Measurements from ENCODE around the gene TMEM54.

Gene TMEM54

GRCh38 chr1:32890516-32891240 lies 10.5 kb downstream of the TMEM54 start:
- H3K4me3 ChIP-seq (ENCODE audit: low read depth, low read length): no peak overlapping the region
- TF ChIP-seq CTCF (IDR thresholded peaks at IDR 0.05; ENCODE audit: borderline replicate concordance, insufficient read depth, low read depth, low read length): no peak

- H3K4me3 ChIP-seq (ENCODE audit: low read depth, low read length): no peak overlapping the region
- no peak for TF ChIP-seq CTCF (IDR thresholded peaks at IDR 0.05; ENCODE audit: borderline replicate concordance, insufficient read depth, low read depth, low read length)
Observed at GRCh38 chr1:32889731-32890278, 11.4 kb downstream of the TMEM54 start.

GRCh38 chr1:32888677-32889420 lies 12.3 kb downstream of the TMEM54 start:
- no peak for TF ChIP-seq CTCF (IDR thresholded peaks at IDR 0.05; ENCODE audit: borderline replicate concordance, insufficient read depth, low read depth, low read length)
- no peak overlapping the region for H3K4me3 ChIP-seq (ENCODE audit: low read depth, low read length)

- no peak overlapping the region for H3K4me3 ChIP-seq (ENCODE audit: low read depth, low read length)
- TF ChIP-seq CTCF (IDR thresholded peaks at IDR 0.05; ENCODE audit: borderline replicate concordance, insufficient read depth, low read depth, low read length): no peak
Observed at GRCh38 chr1:32888134-32888533, 13.1 kb downstream of the TMEM54 start.

- TF ChIP-seq CTCF (IDR thresholded peaks at IDR 0.05; ENCODE audit: borderline replicate concordance, insufficient read depth, low read depth, low read length): no peak
- H3K4me3 ChIP-seq (ENCODE audit: low read depth, low read length): no peak overlapping the region
Observed at GRCh38 chr1:32887623-32888022, 13.6 kb downstream of the TMEM54 start.

- TF ChIP-seq CTCF (IDR thresholded peaks at IDR 0.05; ENCODE audit: borderline replicate concordance, insufficient read depth, low read depth, low read length): no peak
Observed at GRCh38 chr1:32886828-32887414, 14.3 kb downstream of the TMEM54 start.

More at GRCh38 chr1:32886828-32887414, 14.3 kb downstream of the TMEM54 start:
- H3K4me3 ChIP-seq (ENCODE audit: low read depth, low read length): no peak overlapping the region
